DND-41 (cell line): Measurements from ENCODE around the gene PTPRN2.
"Not testable (repeated sequence)": the region's sequence is repeated elsewhere in the genome, so short reads cannot be mapped to it uniquely, and the experiment has no call there.

Experiments
- ATAC-seq: fragments of 200-7000 bp; cut with Tn5 transposase; 3 replicates; pipeline ENCODE4 v1.9.1; 2021; ENCODE audit warnings: low read depth; ENCODE audit not compliant: insufficient read depth
- DNase-seq: peaks from one replicate; pipeline ENCODE4 v3.0.0-alpha.2; 2020
- H2AFZ ChIP-seq: 2 replicates; pipeline ENCODE4 v1.6.0; 2012; ENCODE audit warnings: low read depth, low read length
- H3K27ac ChIP-seq: 2 replicates; pipeline ENCODE4 v1.5.1; 2012; ENCODE audit warnings: low read length, inconsistent platforms
- H3K27me3 ChIP-seq: fragments of 200-600 bp; sonication (generic); 2 replicates; pipeline ENCODE4 v1.6.0; 2012; ENCODE audit warnings: low read length, mild to moderate bottlenecking, inconsistent platforms; ENCODE audit not compliant: insufficient read depth, poor library complexity
- H3K36me3 ChIP-seq: 2 replicates; pipeline ENCODE4 v1.5.1; 2012; ENCODE audit warnings: low read length, inconsistent platforms; ENCODE audit not compliant: insufficient read depth
- H3K4me1 ChIP-seq: 2 replicates; pipeline ENCODE4 v1.5.1; 2012; ENCODE audit warnings: mild to moderate bottlenecking, low read length; ENCODE audit not compliant: insufficient read depth
- H3K4me2 ChIP-seq: 2 replicates; pipeline ENCODE4 v1.6.0; 2012; ENCODE audit warnings: mild to moderate bottlenecking, moderate library complexity, low read length, inconsistent platforms; ENCODE audit not compliant: insufficient read depth
- H3K4me3 ChIP-seq, 2 experiments: fragments of 200-600 bp in 1 of 2; shearing (Covaris generic) in 1 of 2; 2 replicates each; pipeline ENCODE4 v1.5.1; 2012 to 2016; ENCODE audit warnings: inconsistent platforms in 2 of 2, low read length in 2 of 2, mild to moderate bottlenecking in 2 of 2, low read depth in 1 of 2, moderate library complexity in 1 of 2
- H3K79me2 ChIP-seq: 2 replicates; pipeline ENCODE4 v1.6.0; 2012; ENCODE audit warnings: low read length, inconsistent platforms; ENCODE audit not compliant: insufficient read depth
- H3K9ac ChIP-seq: 2 replicates; pipeline ENCODE4 v1.6.0; 2012; ENCODE audit warnings: low read depth, mild to moderate bottlenecking, inconsistent platforms, low read length, moderate library complexity
- H3K9me3 ChIP-seq: 2 replicates; pipeline ENCODE4 v1.5.1; 2012; ENCODE audit warnings: low read length, moderate library complexity, mild to moderate bottlenecking, inconsistent platforms; ENCODE audit not compliant: insufficient read depth, severe bottlenecking
- H4K20me1 ChIP-seq: 2 replicates; pipeline ENCODE4 v1.6.0; 2012; ENCODE audit warnings: low read length; ENCODE audit not compliant: insufficient read depth
- EZH2 ChIP-seq: IDR thresholded peaks from 3 replicates; pipeline ENCODE4 v1.6.1; 2012; ENCODE audit warnings: borderline replicate concordance, low read depth, mild to moderate bottlenecking, moderate library complexity, low read length, inconsistent platforms; ENCODE audit not compliant: severe bottlenecking
- TF ChIP-seq, protein P1 (sequence below): IDR thresholded peaks from 2 replicates; pipeline ENCODE4 v1.5.1; 2012; ENCODE audit warnings: borderline replicate concordance, low read length, moderate library complexity, mild to moderate bottlenecking; ENCODE audit not compliant: poor library complexity, severe bottlenecking; ENCODE audit errors: extremely low read depth

The PTPRN2 gene

DNA sequence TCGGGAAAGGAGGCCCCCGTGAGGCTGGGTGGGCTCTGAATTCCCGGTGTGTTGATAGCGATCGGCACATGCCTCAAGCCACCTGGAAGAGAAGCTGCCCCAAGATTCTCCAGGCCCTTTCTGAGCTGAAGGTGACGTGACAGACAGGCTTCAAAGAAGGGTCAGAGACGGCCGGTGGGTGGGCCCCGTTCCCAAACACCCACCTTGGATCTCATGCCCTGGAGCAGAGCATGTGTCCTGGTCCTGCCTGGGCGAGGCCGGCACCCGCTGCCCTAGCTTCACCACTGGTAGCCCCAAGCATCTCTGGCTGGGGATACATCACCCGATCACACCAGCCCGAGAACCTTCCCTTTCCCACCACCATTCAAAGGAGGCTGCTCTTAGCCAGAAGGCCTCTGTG lies 851.8 kb downstream of the PTPRN2 start:
- Histone ChIP-seq H2AFZ (no peak overlapping the region), H3K27ac (no peak overlapping the region), H4K20me1 (no peaks in the 10 kb centered on the region), H3K79me2 (no peaks in the 10 kb centered on the region), H3K36me3 (no peaks in the 10 kb centered on the region), H3K4me3 (no peak overlapping the region), H3K4me2 (no peak overlapping the region), H3K9ac (no peak overlapping the region), H3K9me3 (no peaks in the 10 kb centered on the region), H3K27me3 (no peaks in the 10 kb centered on the region), H3K4me1 (no peaks in the 10 kb centered on the region)
- TF ChIP-seq, protein P1, sequence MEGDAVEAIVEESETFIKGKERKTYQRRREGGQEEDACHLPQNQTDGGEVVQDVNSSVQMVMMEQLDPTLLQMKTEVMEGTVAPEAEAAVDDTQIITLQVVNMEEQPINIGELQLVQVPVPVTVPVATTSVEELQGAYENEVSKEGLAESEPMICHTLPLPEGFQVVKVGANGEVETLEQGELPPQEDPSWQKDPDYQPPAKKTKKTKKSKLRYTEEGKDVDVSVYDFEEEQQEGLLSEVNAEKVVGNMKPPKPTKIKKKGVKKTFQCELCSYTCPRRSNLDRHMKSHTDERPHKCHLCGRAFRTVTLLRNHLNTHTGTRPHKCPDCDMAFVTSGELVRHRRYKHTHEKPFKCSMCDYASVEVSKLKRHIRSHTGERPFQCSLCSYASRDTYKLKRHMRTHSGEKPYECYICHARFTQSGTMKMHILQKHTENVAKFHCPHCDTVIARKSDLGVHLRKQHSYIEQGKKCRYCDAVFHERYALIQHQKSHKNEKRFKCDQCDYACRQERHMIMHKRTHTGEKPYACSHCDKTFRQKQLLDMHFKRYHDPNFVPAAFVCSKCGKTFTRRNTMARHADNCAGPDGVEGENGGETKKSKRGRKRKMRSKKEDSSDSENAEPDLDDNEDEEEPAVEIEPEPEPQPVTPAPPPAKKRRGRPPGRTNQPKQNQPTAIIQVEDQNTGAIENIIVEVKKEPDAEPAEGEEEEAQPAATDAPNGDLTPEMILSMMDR = no peak
- no peak for TF ChIP-seq EZH2
- DNase-seq = no peak
- ATAC-seq = no peak

DNA sequence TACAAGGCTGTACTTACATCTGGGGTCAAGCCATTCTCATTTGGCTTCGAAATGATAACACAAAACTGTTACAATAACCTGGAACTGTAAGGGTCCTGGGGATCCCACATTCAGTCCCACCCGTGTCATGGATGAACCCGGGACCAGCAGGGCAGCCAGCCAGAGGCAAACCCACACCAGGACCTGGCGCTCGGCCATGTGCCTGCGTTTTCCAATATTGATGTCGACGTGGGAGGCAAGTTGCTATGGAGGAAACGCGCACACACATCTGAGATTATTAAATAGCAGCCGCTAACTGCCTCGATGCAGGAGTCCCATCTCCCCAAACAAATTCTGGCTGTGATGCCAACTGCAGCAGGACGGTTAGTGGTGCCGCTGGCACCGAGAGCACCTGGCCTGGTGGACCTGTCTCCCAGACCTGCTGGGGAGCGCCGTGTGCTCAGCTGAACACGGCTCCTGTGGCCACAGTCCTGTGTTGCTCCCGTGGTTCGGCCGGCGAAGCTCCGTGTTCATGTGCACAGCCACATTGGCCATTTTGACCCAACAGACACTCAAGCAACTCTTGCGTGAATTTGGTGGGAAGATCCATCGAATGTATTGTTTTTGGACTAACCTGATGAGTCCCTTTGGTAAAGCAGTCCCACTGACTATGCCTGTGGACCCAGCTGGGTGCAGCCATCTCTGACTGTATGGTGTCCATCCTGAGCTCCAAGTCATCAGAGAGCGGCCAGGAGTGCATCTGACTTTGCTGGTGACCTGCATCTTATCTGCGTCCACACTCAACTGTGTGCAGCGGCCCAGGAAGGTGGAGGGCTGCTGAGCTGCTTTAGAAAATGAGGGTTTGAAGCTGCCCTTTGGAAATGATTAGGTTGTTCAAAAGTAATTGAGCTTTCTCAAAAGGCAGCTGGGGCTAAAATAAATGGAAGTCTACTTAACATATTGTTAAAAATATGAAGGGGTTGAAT lies 852.7 kb downstream of the PTPRN2 start:
- ATAC-seq (no peak), DNase-seq (no peak)
- H3K4me3 ChIP-seq = no peak overlapping the region
- H2AFZ ChIP-seq = no peak overlapping the region
- H3K27me3 ChIP-seq = no peaks in the 10 kb centered on the region
- H3K9me3 ChIP-seq = no peaks in the 10 kb centered on the region
- no peak overlapping the region for H3K27ac ChIP-seq
- no peaks in the 10 kb centered on the region for H3K4me1 ChIP-seq
- TF ChIP-seq, protein P1 = no peak
- TF ChIP-seq EZH2 = no peak
- no peaks in the 10 kb centered on the region for H3K36me3 ChIP-seq
- no peak overlapping the region for H3K9ac ChIP-seq
- no peak overlapping the region for H3K4me2 ChIP-seq
- no peaks in the 10 kb centered on the region for H3K79me2 ChIP-seq
- H4K20me1 ChIP-seq = no peaks in the 10 kb centered on the region

DNA sequence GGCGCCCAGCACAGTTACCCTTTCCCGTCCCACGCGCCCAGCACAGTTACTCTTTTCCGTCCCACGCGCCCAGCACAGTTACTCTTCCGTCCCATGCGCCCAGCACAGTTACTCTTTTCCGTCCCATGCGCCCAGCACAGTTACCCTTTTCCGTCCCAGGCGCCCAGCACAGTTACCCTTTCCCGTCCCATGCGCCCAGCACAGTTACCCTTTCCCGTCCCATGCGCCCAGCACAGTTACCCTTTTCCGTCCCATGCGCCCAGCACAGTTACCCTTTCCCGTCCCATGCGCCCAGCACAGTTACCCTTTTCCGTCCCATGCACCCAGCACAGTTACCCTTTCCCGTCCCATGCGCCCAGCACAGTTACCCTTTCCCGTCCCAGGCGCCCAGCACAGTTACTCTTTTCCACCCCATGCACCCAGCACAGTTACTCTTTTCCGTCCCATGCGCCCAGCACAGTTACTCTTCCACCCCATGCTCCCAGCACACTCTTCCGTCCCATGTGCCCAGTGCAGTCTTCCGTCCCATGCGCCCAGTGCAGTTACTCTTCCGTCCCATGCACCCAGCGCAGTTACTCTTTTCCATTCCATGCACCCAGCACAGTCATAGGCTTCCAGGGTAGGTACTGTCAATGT lies 853.7 kb downstream of the PTPRN2 start:
- H3K9ac ChIP-seq, H2AFZ ChIP-seq, H3K4me1 ChIP-seq, H3K4me2 ChIP-seq, H3K9me3 ChIP-seq, H3K79me2 ChIP-seq, ATAC-seq, H4K20me1 ChIP-seq, DNase-seq, H3K4me3 ChIP-seq, H3K27ac ChIP-seq, H3K27me3 ChIP-seq, H3K36me3 ChIP-seq: not testable (repeated sequence)

DNA sequence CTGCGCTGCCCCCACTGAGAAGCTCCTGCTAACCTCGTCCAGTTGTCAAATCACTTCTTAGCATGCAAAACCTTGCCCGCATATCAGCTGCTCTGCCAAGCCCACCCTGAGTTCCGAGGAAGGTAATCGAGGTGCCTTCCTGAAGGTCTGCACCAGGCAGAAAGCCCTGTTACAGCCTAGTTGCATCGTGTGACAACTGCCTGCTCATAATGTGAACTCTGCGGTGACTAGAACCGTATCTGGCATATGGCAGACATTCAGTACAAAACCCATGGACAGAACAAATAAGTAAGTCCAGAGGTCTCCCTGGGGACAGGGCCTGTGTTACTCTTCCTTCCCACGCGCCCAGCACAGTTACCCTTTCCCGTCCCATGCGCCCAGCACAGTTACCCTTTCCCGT lies 856.5 kb downstream of the PTPRN2 start:
- Histone ChIP-seq H3K79me2 (no peaks in the 10 kb centered on the region), H4K20me1 (no peaks in the 10 kb centered on the region), H3K9me3 (no peaks in the 10 kb centered on the region), H3K27ac (no peak overlapping the region), H3K36me3 (no peaks in the 10 kb centered on the region), H3K9ac (no peak overlapping the region), H3K4me3 (no peak overlapping the region), H3K27me3 (peaks cover 2% of the 10 kb centered on the region), H2AFZ (no peak overlapping the region), H3K4me1 (no peaks in the 10 kb centered on the region), H3K4me2 (no peak overlapping the region)
- no peak for DNase-seq
- TF ChIP-seq, protein P1 = no peak
- ATAC-seq = 0 out of 3 replicates have a peak, but pooled peaks have one; percentile 17
